GM18526 (cell line): ENCODE measurements around the gene PLK3.

ENCODE experiments used
- POLR2A ChIP-seq: IDR thresholded peaks from 3 replicates; pipeline ENCODE4 v1.6.1; 2011; ENCODE audit not compliant: insufficient read length; ENCODE audit errors: extremely low read depth

Gene PLK3

DNA sequence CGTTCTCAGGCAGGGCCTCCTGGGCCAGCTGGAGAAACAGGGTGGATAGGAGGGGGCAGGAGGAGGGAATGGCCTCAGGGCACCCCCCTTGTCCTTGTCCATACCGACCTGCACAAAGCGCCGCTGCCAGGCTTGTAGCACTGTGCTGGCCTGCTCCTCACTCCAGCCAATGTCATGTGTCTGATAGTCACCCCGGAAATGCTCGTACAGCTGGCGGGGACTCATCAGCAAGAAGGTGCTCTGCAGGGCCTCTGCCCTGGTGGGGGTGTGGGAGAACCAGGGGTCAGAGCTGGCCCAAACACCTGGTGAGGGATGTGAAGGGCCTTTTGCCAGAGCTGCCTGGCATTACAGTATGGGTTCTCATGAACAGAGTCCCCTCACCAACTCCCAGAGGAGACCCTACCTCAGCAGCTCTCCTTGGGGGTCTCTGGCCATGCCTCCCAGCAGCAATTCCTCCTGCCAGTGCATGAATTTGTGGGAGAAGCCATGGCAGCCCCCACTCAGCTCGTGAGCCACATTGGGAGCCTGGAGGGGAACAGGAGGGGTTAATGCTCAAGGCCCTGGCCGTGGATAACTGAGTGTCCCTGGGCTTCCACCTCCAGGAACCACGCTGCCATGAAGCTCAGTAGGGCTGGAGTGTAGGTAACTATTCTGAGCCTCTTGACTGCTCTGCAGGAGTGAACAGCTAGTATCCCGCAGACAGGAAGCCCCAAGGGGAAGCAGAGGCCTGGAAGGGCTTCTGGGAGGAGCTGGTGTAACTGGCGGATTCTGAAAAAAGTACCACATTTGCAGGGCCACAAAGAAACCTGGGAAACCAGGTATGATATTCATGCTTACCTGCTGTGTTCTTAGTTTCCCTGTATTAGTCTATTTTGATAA lies 29.6 kb downstream of the PLK3 start:
- TF ChIP-seq POLR2A, result no peak

DNA sequence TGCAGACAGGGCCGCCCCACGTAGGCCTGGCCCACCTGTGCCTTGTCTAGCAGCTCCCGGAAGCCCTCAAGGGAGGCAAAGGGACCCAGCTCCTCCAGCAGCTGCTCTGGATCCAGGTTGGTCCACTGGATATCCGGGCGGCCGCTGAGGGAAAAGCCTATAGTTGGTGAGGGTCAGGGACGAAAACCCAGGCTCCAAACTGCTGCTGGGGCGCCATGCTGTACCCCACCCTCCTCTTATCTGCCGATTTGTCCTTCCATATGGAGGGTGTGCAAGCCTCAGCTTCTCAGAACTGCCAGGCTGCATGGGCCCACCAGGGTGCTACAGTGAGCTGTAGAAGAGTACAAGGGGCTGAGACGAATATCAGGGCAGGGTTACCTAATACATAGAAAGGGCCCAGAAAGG lies 30.7 kb downstream of the PLK3 start:
- no peak for TF ChIP-seq POLR2A

DNA sequence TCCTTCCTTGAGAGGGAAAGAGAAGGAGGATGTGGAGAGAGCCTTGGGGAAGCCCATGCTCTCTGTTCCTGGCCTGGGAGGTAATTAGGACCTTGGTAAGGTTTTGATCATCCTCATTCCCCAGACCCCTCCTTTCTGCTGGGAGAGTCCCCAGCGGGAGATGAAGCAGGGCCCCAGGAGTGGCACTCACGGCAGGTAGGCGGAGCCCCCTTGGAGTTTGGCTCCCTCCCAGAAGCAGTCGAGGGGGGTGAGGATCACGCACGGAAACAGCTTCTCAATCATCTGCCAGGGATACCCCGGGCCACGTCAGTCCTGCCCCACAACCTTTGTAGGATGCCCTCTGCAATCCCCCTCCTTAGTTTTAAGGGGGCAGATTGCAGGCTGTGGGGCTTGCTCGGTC lies 31.3 kb downstream of the PLK3 start:
- TF ChIP-seq POLR2A, result no peak

DNA sequence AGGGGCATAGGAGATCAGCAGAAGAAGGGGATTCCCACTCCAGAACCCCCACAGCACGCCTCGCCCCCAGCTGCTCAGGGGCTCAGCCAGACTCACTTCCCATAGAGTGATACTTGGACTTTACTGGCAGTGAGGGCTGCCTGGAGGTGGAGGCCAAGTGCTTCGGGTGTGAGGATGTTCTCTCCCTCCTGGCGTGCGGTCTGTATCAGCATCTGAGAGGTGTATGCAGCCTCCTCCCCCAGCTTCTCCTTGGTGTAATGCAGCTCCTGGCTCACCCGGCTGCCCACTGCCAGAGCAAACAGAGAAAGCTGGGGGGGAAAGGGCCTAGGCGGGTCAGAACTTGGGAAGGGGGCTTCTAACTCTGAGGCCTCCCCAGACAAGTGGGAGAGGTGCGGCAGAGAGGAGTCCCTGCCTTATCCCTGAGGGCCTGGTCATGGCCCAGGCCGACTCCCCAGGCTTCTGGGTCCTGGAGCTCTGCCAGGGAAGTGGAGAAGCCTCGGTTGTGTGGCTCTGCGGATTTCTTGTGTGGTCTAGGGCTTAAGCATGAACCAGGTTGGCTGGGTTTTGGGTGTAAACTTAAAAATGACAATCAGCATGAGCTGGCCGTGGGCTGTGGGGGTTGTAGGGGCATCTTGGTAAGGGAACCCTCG lies 32.0 kb downstream of the PLK3 start:
- TF ChIP-seq POLR2A, result no peak

DNA sequence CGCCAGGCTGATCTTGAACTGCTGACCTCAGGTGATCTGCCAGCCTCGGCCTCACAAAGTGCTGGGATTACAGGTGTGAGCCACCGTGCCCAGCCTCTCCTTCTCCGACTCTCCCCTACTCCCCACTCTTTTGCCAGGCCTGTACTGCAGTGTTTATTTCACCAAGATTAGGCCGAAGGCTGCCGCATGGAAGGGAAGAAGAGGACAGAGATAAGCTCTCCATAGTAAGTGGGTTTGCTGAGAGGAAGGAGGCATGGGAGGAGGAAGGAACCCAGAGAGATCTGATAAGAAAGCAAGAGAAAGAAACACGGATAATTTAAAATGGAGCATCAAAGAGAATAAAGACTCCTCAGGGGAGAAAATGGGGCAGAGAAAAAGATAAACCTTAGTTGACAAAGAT lies 34.2 kb downstream of the PLK3 start:
- TF ChIP-seq POLR2A, result no peak

DNA sequence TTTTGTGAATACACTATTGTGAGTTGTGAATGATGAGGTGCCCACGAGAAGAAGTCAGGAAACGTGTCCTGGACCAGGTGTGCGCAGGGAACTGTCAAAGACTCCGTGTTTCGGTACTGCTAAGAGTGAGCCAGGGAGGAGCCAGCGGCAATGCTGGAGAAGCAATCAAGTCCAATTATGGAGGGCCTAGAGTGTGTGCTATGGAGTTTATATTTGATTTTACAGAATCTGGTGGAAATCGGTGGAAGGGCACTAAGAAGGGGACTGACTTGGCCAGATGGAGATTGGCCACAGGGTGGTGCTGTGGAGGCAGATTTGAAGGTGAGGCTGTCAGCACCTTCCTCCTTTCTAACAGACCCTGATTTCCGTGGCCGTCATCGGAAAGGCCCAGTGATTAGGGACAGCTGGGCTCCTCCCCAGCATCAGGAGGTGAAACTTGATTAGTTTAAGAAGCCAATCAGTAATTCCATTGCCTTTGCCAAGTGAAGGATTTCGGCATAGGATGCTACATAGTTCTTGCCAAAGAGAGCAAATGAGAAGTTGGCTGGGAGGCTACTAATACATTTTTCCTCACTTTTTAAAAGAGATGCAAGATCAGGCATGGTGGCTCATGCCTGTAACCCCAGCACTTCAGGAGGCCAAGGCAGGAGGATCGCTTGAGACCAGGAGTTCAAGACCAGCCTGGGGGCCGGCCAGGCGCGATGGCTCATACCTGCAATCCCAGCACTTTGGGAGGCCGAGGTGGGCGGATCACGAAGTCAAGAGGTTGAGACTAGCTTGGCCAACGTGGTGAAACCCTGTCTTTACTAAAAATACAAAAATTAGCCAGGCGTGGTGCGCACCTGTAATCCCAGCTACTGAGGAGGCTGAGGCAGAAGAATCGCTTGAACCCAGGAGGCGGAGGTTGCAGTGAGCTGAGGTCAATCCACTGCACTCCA lies 35.8 kb downstream of the PLK3 start:
- no peak for TF ChIP-seq POLR2A

DNA sequence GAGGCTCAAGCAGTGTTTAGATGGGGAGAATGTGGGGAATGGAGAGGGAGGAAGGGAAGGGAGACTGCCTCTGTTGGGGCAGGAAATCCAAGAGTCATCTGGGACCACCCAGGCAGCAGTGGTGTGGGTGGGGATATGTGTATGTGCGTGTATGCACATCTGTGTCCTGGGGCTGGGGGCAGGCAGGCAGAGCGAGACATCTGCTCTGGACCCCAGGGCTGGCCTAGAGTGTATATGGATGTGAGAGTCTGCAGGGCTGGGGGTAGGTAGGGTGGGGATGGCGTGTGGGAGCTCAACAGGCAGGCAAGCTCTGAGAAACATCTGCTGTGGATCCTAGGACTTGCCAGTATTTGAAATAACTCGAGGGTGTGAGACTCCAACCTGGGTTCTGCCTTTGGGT lies 39.4 kb downstream of the PLK3 start:
- no peak for TF ChIP-seq POLR2A

DNA sequence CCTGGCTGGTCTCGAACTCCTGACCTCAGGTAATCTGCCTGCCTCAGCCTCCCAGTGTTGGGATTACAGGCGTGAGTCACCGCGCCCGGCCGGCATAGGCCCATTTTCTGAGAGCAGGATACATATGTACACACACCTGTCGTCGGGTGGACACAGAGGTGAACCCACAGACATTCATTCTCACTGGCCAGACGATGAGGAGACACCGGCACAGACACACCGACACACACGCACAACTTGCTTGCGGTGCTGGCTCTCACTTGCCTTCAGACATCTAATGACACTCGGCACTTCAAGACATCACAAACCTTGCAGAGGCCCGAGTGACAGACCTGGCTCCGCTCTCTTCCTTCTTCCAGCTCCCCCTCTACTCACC lies 42.3 kb downstream of the PLK3 start:
- no peak for TF ChIP-seq POLR2A

DNA sequence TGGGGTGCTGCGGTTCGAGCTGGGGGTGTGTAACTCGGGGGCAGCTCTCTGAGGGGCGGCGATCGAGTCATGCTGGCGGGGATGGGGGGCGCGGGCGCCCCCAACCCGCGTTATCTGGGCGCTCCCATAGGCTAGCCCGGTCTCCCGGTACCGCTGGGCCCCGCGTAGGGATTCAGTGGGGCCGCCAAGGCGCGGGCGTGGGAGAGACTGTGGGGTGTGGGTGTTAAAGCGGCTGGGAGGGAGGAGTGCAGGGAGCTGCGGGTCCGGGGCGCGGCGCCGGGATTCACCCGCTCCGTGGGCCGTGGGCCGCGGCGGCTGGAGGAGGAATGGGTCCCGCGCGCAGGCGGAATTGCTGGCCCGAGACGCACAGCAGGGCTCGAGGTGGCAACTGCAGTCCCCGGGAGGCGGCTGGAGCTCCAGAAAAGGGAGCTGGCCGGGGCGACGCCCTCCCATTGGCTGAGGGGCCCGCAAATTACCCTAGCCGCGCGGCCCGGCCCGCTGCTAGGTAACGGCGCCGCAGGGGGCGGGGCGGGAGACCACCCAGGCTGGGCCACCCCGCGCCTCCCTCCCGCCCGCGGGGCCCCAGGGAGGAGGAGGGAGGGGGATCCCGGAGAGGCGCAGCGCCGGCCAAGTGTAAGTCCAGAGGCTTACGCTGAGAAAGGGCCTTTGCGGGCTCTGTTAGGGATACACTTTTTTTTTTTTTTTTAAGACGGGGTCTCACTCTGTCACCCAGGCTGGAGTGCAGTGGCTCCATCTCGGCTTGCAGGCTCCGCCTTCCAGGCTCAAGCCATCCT lies 42.9 kb downstream of the PLK3 start, which contains the start of gene PTCH2:
Gene PTCH2 (minus strand): TSS at position 392 of the 794 bp plus-strand sequence. CDS start 321 bp downstream, at position 71.
- TF ChIP-seq POLR2A, result no peak

DNA sequence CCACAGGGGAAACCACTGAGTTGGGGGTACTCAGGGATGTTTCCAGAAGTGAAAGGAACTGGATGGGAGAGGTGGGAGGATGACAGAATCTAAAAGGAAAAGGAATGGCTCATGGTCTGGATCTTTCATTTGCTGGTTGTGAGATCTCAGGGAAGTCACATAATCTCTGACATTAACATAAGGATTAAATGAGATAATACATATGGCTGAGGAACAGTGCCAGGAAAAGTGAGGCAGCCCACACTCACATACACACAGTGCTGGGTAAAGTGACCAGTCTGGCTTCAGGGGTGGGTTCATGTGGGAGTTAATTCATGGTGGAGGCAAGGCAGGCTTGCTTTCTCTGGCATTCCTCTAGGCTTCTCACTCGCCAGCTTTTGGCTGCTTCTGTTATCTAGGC lies 46.8 kb downstream of the PLK3 start:
- TF ChIP-seq POLR2A, result no peak

DNA sequence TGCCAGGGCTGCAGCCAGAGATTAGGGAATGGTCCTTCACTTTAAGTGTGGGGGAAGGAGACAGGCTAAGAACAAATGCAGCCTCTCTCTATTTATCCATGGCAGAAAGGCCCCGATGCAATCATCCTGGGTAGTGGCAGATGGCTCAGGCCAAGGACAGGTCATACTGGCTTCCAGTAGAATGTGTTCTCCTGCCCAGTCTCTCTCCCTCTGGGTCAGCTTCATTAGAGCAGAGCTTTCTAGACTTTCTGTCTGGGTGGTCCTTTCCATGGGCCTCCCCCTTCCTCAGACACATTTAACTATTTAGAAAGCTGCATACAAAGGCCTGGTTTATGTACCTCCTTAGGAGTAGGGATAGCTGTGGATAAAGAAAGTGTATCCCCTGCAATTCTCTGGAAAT lies 47.7 kb downstream of the PLK3 start:
- no peak for TF ChIP-seq POLR2A

DNA sequence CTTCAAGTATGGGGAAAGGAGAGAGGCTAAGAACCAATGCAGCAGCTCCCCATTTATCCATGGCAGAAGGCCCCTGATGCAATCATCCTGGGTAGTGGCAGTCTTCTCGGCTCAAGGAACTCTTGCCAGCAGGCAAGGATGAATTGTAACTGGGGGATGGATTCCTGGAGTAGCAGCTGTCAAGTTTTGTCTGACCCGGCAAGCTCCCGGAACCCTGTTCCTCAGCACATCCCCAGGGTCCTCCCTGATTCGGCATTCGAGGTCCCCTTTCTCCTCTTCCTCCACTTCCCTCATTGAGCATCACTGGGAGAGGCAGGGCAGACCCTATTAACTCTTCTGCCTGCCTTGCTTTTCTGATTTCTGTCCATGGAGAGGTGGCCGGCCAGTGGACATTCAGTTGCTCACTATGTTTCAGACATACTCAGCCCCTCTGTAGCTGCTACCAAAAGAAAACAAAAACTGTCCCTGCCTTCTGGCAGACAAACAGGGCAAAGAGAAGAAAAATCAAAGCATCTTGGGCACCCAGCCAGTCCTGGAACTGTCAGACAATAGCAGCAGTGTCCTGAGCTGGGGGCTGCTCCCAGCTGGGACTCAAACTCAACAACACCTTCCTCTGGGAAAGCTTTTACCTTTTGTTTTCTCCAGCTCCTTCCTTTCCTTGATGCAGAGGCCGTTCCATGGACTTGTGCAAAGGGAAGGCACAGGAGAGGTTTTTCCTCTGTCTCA lies 48.4 kb downstream of the PLK3 start:
- TF ChIP-seq POLR2A, result no peak

DNA sequence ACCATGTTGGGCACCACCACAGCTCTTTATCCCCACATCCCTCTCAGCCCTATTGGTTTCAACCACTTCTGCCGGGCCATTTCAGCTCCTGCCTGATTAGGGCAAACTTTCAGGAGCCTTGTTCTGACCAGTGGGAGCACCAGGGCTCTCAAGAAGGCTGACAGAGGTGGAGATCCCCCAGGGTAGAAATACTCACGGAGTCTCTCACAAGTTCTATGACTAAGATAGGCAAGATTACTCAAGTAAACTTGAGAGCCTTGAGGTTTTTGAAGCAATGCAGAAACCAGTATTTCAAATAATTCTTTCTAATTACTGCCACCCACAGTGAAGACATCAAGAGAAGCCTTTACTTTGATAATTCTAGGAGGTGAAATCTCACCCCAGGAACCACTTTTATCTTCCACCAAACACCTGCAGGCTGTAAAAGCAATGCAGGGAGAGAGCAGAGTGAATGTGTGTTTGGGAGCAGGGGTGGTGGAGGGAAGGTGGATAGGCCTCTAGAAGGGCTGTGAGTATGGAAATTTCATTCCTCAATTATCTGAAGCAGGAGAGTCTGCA lies 49.5 kb downstream of the PLK3 start:
- no peak for TF ChIP-seq POLR2A

DNA sequence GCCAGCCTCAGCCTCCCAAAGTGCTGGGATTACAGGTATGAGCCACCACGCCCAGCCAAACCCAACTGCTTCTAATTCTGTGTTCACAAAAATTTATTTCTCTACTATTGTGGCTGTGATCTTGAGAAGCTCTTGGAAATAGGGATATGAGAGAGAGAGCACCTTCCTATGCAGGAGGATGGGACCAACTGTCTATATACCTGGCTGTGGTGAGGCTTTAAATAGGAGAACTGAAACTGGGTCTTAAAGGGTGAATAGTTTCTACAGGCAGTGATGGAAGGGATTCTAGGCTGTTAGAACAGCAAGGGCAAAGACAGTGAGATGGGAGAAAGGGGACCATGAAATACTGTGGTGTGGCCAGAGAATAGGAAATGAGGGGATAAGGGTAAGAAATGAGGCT lies 51.1 kb downstream of the PLK3 start:
- no peak for TF ChIP-seq POLR2A
